ENCODE data around the gene ACSS2.

The ACSS2 gene

GRCh38 chr20:34943808-34944567, 67.6 kb downstream of the ACSS2 start:
- in situ Hi-C loops (cut with HindIII; ENCODE audit: low sequenced_read_pairs) = loop anchor here (5.0 kb wide), 1 partner anchor 82 kb away; no protein-coding TSS in a partner anchor

DNA sequence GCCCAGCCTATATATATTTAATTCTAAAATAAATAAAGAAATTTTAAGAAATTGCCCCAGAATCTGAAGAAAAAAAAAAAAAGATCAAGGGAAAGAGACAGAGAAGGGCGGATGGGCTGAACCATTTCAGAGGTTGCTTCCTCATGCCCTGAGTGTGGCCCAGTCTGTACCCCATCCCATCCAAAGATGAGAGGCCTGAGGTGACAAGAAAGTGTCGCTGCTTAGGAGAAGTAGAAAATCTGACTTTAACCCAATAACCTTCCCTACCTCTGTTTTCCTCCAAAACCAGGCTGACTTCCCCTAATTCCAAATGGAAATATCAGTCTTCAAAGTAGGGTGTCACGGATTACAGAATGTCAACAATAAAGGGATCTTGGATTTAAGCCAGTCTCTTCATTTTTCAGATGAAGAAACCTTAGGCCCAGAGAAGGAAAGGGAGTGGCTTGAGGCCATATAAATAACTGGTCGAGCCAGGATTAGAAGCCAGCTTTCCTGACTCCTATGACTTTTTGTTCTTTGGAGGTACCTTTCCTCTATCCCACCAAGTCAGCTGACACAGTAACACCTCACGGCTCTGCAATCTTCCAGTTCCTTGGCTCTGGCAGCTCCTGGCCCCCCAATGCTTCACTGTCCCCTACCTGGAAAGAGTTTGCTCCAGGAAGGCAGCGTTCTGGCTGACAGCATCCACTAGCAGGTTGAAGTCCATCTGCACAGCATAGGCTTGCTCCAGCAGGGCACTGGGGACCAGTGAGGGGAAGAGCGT, 69.1 kb downstream of the ACSS2 start:
- in situ Hi-C loops (cut with HindIII; ENCODE audit: low sequenced_read_pairs) = no loop called here

DNA sequence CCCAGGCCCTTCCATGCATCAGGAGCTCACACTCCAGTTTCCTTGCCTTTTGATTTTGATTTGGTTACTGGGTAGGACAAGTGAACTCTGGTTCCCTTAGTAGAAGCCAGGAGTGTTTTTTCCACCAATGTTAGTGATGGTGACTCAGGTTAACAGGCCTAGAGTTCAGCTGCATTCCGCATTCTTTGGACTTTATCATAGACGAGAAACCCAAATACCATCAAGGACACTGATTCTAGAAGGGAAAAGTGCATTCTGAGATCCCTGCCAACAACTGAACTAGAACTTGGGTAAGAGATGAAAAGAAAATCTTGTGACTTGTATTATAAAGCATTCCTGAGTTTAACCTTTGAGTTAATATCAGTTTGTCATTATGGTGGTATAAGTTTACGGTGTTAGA, 70.2 kb downstream of the ACSS2 start:
- in situ Hi-C loops (cut with HindIII; ENCODE audit: low sequenced_read_pairs) = no loop called here

DNA sequence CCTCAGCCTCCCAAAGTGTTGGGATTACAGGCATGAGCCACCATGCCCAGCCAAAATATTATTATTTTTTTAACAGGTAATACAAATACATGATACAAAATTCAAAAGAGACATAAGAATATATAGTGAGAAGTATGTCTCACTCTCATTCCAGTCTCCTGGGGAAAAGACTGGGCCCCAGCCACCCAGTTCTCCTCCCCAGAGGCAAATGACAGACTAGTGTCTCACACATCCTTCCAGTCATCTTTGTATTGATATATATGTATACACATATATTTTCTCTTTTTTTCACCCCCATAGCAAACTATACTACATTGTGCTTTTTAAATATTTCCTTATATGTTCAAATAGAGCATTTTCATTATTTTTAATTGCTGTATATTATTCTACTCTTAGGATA, 70.9 kb downstream of the ACSS2 start:
- in situ Hi-C loops (cut with HindIII; ENCODE audit: low sequenced_read_pairs) = no loop called here

- in situ Hi-C loops (cut with HindIII; ENCODE audit: low sequenced_read_pairs) = no loop called here
These were observed 71.6 kb downstream of the ACSS2 start for GRCh38 chr20:34948030-34948429.

DNA sequence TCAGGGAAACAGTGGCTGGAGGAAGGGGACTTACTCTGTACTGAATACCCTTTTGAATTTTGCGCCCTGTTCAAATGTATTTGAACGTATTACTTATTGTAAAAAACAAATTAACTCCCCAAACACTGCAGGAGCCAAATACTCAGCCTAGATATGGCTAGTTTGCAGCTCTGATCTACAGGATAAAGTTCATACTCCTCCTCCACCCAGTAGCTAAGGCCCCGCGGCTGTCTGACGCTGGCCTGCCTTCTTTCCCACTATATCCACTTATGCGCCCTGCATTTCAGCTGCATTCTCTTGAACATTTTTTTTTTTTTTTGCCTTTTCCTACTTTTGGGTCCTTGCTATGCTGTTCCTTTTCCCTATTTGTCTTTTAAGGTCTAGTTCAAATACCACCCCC, 72.7 kb downstream of the ACSS2 start:
- in situ Hi-C loops (cut with HindIII; ENCODE audit: low sequenced_read_pairs) = no loop called here

GRCh38 chr20:34951252-34951651, 74.8 kb downstream of the ACSS2 start:
- in situ Hi-C loops (cut with HindIII; ENCODE audit: low sequenced_read_pairs) = no loop called here

- in situ Hi-C loops (cut with HindIII; ENCODE audit: low sequenced_read_pairs) = no loop called here
These were observed 75.2 kb downstream of the ACSS2 start for GRCh38 chr20:34951652-34952051.

DNA sequence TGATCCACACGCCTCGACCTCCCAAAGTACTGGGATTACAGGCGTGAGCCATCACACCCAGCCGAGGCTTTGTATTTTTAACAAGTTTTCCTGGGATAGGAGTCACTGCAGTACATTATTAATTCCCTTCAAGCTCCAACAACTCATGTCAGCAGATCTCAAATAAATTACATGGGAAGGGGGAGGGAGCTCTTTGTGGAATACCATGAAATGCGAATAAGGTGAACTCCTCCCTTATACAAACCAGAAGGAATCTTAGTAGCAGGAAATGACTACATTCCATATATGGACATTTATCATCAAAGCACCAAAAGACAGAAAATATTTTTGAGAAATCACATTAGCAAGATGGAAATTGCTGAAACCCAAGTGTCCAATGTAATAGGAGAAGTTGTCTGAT, 76.3 kb downstream of the ACSS2 start:
- in situ Hi-C loops (cut with HindIII; ENCODE audit: low sequenced_read_pairs) = no loop called here

- in situ Hi-C loops (cut with HindIII; ENCODE audit: low sequenced_read_pairs) = no loop called here
These were observed 77.5 kb downstream of the ACSS2 start for GRCh38 chr20:34953960-34954359.

GRCh38 chr20:34954904-34955230, 78.5 kb downstream of the ACSS2 start:
- in situ Hi-C loops (cut with HindIII; ENCODE audit: low sequenced_read_pairs) = no loop called here

DNA sequence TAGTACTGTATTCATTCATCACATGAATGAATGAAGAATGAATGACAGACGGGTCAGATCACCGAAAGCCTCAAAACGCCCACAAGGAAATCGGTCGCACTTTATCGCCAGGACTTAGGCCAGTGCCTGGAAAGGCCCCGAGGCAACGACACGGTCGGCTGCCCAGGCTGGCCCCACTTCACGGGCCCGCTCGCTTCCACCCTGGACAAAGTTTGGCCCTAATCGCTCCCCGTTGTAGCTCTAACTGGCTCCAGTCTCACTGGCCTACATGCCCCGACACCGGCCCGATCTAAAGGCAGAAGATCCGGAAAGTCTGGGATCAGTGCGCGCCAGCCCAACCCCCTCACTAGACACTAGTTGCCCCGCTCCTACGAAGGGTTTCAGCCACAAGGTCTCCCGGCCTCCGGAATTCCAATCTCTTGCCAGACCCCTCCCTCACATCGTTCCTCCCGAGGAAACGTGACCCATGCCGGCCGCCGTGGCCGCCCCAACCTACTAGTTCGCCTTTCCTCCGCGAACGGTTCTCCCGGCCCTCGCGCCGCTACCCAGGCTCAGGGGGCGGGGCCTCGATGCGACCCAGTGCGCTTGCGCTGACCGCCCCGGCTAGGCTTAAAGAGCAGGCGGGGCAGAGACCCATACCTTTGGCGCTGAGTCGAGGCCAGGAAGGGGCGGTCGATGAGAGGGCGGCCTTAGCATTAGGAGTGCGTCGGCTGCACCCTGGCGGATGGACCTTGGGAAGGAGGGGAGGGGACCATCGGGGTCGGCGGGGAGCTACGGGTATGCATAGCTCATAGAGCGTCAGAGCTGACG, 79.0 kb downstream of the ACSS2 start, which contains the start of the genes GSS and MYH7B:
Gene GSS, minus strand, starts transcription at position 576 of the 810 bp plus-strand sequence. CDS start 3,954 bp downstream, outside the sequence.
Gene MYH7B, plus strand, starts transcription at position 638 of the 810 bp plus-strand sequence. CDS start 22,138 bp downstream, outside the sequence.
- in situ Hi-C loops (cut with HindIII; ENCODE audit: low sequenced_read_pairs) = no loop called here

GRCh38 chr20:34956041-34956458, 79.6 kb downstream of the ACSS2 start:
- in situ Hi-C loops (cut with HindIII; ENCODE audit: low sequenced_read_pairs) = no loop called here

GRCh38 chr20:34956751-34957472, 80.5 kb downstream of the ACSS2 start:
- in situ Hi-C loops (cut with HindIII; ENCODE audit: low sequenced_read_pairs) = no loop called here

DNA sequence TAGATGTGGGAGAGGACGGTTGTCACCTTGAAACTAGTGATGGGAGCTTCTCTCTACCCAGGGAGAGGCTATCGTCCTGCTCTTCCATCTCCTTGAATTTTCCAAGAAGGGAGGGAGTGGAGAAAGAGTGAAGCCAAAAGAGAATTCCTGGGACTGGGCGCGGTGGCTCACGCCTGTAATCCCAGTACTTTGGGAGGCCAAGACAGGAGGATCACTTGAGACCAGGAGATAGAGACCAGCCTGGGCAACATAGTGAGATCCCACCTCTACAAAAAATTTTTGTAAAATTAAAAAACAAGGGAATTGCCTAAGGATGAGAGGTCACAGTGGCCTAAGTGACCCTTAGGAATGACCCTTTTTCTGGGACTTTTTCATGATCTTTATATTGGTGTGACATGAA, 88.1 kb downstream of the ACSS2 start:
- in situ Hi-C loops (cut with HindIII; ENCODE audit: low sequenced_read_pairs) = no loop called here

- in situ Hi-C loops (cut with HindIII; ENCODE audit: low sequenced_read_pairs) = no loop called here
These were observed 88.6 kb downstream of the ACSS2 start for GRCh38 chr20:34965051-34965450.

DNA sequence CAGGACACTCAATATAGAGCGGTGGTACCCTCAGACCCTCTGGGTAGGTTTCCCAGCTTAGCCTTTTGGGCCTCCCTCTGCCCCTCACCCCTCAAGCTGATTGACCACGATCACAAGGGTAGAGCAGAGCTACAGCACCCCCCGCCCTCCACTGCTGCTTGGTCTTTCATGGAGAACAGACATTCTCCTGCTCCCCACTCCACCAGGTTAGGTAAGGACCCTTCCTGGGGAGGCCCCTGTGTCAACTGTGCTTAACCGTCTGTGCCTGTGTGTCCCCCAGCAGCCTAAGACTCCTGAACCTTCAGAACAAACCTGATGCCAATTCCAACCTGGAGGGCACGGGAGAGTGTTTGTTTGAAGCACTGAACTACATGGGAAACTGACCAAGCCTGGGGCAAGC, 91.0 kb downstream of the ACSS2 start:
- in situ Hi-C loops (cut with HindIII; ENCODE audit: low sequenced_read_pairs) = no loop called here

GRCh38 chr20:34968042-34968775, 91.8 kb downstream of the ACSS2 start:
- in situ Hi-C loops (cut with HindIII; ENCODE audit: low sequenced_read_pairs) = no loop called here

DNA sequence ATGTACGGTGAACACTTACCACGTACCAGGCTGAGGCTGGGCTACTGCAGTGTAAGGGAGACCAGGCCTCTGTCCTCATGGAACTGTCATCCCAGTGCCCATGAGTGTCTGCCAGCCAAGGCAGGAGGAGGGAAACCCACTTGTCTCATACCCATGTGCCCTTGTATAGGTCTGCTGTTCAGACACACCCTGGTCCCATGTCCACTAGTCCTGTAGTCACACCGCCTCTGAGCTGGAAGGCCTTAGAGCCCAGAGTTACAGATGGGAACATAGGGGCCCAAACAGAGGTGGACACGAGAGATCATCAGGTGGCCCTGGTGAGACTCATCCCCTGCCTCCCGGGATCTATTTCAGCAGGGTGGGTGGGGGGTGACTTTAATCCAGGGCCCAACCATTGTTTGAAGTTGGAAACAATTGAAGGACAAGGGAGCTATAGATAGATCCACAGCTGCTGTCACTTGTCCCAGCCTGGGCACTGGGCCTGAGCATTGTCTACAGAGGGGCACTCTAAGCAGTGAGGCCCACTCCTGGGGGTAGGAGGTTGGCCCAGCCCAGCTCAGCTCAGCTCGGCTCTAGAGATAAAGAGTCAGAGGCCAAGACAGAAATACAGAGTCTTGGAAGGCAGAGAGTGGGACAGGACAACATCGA, 93.9 kb downstream of the ACSS2 start:
- in situ Hi-C loops (cut with HindIII; ENCODE audit: low sequenced_read_pairs) = no loop called here

Data from endothelial cell of hepatic sinusoid (primary cell).